NAMALWA (cell line): ENCODE measurements around the gene ZNF773.
"Not testable (repeated sequence)": the region's sequence is repeated elsewhere in the genome, so short reads cannot be mapped to it uniquely, and the experiment has no call there.

Source experiments
- DNase-seq: peaks from one replicate; pipeline ENCODE4 v3.0.0-alpha.2; 2015; ENCODE audit warnings: low spot score

Gene ZNF773

DNA sequence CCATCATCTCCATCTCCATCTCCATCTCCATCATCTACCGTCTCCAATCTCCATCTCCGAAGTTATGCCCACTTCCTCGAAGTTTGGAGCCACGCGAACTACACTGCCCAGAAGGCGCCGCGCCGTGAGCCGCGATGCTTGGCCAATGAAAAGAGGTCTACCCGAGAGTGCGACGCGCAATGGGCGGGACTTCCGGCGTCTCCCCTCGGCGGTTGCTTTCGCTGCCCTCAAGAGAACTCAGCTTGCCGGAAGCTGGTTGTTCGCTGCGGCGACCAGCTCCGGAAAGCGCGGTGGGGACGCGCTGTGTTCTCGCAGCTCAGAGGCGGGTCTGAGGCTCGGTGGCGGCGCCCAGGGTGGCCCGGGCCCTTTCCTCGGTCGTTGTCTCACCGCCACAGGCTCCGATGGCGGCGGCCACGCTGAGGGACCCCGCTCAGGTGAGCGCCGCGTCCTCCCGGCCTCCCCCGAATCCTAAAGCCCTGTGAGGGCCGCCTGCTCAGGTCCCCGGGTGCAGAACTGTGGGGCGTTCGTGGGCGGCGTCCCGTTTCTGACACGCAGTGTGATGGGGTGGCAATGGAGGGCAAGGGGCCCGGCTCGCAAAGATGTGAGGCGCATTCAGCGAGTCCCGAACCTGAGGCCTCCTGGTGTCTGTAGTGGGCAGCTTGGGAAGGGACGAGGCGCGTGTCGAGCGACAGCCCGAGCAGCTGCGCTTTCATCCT lies at the start of gene ZNF773:
ZNF773 (plus strand) TSS at position 259 of the 716 bp plus-strand sequence; CDS start at position 402, 143 bp downstream.
- DNase-seq, result peak; percentile 97

DNA sequence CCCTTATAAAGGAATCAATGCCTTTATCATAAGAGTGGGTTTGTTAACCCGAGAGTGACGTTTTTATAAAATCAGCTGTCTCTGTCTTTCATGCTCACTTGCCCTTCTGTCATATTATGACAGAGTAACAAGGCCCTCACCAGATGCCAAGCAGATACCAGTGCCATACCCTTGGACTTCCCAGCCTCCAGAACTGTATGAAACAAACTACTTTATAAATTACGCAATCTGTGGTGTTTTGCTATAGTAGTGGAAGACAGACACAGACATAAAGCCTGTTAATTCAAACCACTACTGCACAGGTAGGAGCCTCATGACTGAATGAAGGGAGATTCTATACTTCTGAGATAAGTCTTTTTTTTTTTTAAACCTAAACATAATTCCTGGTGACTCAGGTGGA lies 47.4 kb upstream of the ZNF773 start:
- no peak for DNase-seq

DNA sequence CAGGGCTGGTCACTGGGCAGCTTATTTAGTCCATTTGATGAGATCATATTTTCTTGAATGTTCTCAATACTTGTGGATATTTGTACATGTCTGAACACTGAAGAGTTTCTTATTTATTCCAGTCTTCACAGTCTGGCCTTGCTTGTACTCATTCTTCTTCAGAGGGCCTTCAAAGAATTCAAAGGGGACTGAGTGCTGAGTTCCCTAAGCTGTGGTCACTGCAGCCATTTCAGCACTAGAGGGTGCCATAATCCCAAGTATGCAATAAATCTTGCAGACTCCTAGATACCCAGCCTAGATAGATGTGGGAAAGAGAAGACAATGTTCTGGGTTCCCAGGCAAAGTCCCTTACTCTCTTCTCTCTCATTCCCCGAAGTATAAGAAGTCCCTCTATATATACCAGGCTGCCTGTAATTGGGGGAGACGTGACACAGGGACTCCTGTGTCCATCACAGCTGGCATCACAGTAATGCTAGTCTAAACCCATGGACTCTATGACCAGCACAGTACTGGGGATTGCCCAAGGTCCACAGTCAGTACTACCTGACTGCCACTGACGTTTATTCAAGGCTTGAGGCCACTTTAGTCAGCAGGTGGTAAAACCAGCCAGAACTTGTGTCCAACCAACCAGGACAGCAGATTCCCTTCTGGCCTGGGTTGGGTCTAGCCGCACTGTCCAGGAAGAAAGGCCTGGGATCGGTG lies 33.9 kb upstream of the ZNF773 start:
- DNase-seq, result peak; percentile 84

DNA sequence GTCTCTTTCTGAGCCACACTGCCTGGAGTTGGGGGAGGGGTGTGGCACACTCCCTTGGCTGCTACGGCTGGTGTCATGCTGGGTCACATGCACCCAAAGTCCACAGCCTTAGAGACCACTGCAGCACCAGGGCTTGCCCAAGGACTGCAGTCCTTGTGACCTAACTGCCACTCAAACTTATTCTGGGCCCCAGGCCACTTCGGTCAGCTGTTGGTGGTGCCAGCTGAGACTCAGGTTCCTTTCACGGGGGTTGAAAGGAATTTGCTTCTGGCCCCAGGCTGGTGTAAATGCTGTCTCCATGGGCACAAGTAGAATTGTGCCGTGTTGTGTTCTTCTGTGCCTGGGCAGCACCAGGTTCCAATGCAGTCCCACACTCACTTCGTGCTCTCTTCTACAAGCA lies 33.2 kb upstream of the ZNF773 start:
- DNase-seq, result no peak

DNA sequence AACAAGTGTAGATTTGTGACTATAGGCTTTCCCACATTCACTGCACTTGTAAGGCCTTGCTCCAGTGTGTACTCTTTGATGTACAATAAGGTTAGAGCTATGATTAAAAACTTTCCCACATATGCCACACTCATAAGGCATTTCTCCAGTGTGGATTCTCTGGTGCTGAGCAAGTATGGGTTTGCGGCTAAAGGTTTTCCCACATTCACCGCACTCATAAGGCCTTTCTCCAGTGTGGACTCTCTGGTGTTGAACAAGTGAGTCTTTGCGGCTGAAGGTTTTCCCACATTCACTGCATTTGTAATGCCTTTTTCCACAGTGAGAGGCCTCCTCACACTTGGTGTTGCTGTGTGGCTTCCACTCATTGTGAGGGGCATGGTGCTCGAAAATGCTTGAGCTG lies 26.1 kb upstream of the ZNF773 start:
- no peak for DNase-seq

DNA sequence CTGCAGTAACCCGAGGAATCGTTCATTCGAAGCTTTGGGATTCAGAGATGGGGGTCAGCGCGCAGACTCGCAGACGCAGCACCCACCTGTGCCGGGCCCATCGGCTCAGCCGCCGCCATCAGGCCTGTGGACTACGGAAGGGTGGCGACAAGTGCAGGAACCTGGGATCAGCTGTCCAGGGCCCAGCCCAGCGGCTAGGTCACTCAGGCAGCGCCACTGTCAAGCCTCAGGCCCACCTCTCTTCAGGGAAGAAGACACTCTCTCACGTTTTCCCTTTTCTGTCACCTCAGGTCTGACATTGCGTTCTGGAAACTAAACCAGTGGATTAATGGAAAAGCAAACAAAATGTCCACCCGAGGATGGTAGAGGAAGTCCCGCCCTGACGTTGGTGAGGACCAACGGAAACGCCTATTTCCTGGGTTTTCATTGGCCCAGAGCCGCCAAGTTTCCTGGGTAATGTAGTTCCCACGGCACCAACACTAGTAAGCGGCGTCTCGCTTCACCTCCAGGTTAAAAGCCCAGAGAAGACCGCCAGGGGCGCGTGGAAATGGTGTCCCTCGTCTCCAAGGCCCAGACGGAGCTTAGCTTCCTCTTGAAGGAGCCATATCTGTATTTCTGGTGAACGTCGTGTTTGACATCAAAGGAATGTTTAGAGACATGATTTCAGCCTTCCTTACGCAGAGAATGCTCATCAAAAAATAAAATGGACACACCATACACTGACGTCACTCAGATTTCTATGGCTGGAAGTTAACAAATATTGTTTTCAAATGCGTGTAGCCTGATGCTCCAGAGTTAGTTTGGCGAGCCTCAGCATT lies 22.3 kb upstream of the ZNF773 start, which contains the start of gene ZNF772:
ZNF772 (minus strand) TSS at position 376 of the 818 bp plus-strand sequence; CDS start at position 119, 257 bp downstream.
- peak; percentile 99 for DNase-seq

DNA sequence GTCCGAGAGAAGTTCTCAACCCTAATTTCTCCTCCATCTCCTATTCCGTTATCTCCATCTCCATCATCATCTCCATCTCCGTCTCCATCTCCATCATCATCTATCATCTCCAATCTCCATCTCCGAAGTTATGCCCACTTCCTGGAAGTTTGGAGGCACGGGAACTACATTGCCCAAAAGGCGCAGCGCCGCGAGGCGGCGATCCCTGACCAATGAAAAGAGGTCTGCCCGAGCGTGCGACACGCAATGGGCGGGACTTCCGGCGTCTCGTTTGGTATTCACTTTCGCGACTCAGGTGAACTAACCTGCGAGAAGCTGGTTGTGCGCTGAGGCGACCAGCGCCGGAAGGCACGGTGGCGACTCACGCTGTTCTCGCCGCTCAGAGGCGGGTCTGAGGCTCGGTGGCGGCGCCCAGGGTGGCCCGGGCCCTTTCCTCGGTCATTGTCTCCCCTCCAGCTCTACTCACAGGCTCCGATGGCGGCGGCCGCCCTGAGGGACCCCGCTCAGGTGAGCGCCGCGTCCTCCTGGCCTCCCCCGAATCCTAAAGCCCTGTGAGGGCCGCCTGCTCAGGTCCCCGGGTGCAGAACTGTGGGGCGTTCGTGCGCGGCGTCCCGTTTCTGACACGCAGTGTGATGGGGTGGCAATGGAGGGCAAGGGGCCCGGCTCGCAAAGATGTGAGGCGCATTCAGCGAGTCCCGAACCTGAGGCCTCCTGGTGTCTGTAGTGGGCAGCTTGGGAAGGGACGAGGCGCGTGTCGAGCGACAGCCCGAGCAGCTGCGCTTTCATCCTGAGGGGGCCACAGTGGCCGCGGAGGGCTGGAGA lies 12.1 kb upstream of the ZNF773 start, which contains the start of gene ZNF419:
ZNF419 (plus strand) TSS at position 274 of the 822 bp plus-strand sequence; CDS start at position 475, 201 bp downstream.
- DNase-seq, result peak; percentile 90

DNA sequence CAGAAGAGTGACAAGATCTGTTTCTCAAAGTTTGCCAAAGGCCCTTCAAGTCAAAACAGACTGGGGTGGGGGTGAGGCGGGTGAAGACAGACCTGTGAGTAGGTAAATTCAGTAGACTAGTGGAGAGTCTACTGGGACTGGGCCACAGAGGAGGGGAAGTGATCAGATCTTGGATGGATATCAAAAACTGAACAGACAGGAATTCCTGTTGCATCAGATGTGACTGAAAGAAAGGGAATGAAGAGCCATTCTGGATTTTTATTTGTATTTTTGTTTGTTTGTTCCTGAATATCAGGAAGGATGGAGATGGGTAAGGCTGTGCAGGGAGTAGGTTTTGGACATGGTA lies 11.5 kb upstream of the ZNF773 start:
- not testable (repeated sequence) for DNase-seq

DNA sequence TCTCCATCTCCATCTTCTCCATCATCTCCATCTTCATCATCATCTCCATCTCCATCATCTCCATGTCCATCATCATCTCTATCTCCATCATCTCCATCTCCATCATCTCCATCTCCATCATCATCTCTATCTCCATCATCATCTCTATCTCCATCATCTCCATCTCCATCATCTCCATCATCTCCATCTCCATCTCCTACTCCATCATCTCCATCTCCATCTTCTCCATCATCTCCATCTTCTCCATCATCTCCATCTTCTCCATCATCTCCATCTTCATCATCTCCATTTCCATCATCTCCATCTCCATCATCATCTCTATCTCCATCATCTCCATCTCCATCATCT lies 432 bp upstream of the ZNF773 start:
- DNase-seq, result not testable (repeated sequence)

DNA sequence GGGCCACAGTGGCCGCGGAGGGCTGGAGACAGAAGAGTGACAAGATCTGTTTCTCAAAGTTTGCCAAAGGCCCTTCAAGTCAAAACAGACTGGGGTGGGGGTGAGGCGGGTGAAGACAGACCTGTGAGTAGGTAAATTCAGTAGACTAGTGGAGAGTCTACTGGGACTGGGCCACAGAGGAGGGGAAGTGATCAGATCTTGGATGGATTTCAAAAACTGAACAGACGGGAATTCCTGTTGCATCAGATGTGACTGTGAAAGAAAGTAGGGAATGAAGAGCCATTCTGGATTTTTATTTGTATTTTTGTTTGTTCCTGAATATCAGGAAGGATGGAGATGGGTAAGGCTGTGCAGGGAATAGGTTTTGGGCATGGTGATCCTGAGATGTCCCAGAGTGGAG lies 662 bp downstream of the ZNF773 start:
- not testable (repeated sequence) for DNase-seq

DNA sequence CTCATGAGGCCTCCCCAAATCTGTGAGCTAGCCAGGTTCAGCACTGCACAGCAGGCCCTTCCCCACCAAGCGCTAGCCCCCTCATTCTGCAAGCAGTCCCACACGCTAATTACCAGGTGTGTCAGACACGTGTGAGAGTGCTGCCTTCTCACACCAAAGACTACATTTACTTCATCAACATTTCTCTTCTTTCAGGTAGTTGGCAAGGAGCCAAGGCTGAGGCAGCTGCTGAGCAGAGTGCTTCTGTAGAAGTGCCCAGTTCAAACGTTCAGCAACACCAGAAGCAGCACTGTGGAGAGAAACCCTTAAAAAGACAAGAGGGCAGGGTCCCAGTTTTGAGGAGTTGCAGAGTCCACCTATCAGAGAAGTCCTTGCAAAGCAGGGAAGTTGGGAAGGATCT lies 6.4 kb downstream of the ZNF773 start:
- DNase-seq, result no peak

DNA sequence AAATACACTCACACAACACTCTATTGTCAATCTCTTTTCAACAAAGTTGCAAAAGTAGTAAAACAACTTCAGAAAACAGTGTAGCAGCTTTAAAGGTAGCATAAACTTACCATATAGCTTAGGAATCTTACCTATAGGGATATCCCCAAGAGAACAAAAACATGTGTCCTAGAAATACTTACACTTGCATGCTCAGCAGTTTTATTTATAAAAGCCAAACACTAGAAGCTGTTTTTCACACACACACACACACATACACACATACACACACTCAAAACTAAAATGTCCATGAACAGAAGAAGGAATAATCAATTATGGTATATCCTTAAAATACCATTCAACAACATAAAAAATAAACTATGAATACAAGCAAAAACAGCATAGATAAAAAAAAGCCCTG lies 11.7 kb downstream of the ZNF773 start:
- DNase-seq, result no peak

DNA sequence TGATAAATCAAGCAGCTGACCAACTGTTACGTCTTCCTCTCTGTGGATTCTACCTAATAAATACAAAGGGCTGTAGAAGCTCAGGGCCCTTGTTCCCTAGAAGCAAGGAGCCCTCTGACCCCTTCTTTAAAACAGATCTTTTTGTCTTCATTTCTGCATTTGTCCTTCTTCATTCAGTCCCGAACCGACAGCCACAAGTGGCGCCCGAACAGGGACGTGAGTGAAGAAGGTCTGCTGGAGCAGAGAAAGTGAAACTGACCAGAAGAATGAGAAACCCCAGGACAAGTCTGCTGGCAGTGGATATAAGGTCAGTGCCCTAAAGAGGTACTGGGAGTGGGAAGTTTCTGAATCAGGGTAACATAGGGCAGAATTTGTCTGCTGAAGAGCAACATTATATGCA lies 13.1 kb downstream of the ZNF773 start:
- peak; percentile 7 for DNase-seq

DNA sequence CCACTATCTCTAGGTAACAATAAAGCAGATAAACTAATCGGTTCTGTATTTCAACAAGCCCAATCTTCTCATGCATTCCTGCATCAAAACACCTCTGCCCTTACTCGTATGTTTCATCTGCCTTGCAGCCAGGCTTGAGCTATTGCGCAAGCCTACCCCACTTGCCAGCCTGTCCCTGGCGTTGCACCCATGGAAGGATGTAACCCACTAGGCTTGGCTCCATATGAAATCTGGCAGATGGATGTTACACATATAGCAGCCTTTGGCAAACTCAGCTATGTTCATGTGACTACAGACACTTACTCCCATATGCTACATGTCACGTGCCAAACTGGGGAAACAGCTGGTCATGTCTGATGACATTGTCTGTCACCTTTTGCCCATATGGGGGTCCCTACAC lies 15.5 kb downstream of the ZNF773 start:
- no peak for DNase-seq

DNA sequence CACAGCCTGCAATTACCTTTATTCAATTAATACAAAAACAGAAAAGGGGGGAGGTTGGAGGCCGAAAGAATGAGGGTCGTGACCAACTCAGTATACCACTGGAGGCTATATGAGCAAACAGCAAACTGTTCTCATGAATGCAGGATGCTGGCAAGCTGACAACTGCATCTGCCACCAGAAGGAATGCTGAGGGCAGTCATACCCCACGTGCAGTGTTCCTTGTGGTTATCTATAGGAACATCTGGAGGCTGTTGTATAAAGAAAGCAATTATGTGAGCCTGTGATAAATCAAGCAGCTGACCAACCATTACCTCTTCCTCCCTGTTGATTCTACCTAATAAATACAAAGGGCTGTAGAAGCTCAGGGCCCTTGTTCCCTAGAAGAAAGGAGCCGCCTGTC lies 18.3 kb downstream of the ZNF773 start:
- DNase-seq, result not testable (repeated sequence)

DNA sequence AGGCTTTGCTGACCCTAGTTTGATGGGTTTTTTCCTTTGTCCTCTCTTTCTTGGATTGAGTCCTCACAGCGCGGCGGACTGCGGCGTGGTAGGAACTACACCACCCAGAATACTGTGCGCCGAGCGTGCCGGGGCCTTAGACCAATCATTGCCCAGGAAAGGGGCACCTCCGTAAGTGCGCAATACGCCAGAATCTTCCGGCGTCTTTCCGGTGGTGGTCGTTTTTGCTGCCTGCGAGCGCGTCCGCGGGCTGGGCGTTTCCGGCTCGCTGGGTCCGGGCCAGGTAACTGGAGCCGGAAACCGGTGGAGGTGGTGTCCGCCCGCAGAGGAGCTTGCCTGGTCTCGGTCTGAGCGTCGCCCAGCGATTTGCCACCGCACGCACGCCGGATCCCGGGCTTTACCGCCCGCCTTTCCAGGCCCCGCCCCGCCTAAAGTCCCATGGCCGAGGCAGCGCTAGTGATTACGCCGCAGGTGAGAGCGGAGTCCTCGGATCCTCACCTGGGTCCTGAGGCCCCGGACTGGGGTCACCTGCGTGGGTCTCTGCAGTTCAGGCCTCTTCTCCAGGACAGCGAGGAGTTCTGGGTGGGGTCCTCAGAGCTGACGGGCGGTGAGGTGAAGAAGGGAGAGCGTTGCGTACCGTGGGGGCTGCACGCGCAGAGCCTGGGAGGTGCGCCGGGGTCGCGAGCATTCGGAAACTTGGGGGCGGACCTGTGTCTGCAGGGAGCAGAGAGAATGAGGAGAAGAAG lies 27.6 kb downstream of the ZNF773 start, which contains the start of gene ZNF549:
ZNF549 (plus strand) TSS at position 221 of the 746 bp plus-strand sequence; CDS start at position 439, 218 bp downstream.
- no peak for DNase-seq

DNA sequence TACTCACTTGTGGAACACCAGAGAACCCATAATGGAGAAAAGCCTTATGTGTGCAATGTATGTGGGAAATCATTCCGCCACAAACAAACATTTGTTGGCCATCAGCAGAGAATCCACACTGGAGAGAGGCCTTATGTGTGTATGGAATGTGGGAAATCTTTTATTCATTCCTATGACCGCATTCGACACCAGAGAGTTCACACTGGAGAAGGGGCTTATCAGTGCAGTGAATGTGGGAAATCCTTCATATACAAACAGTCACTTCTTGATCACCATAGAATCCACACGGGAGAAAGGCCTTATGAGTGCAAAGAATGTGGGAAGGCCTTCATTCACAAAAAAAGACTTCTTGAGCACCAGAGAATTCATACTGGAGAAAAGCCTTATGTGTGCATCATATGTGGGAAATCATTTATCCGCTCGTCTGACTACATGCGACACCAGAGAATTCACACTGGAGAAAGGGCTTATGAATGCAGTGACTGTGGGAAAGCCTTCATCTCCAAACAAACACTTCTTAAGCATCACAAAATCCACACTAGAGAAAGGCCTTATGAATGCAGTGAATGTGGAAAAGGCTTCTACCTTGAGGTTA lies 38.3 kb downstream of the ZNF773 start:
- DNase-seq, result no peak

DNA sequence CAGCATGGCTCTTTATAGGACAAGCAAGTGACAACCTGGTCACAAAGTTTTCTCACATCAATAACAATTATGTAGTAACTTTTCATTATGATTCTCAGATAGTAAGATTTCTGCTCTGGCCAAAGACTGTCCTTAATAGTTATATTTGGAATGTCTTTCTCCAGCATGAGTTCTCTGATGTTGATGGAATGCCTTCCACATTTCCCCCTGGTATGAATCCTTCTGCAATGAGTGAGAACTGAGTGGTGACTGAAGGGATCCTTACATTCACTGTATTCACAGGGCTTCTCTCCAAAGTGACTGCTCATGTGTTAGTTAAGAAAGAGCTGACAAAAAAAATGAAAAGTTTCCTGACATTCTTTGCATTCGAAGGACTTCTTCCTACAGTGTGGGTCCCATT lies 46.8 kb downstream of the ZNF773 start:
- DNase-seq, result no peak

DNA sequence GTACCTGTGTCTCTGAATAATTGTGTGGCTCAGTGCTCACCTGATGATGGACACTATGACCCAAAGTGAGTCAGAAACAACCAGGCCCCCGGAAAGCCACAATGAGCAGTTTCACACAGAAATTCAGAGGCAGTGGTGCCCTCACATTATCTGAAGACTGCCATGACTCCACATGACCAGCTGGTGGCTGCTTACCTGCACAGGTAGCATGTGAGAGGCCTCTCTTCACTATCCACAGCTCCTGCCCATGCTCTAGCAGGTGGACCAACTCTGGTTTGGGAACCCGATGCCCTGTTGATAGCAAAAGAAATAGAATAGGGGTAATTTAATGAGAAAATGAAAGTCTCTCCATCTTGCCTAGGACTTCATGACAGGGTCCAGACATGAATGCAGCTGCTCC lies 52.7 kb downstream of the ZNF773 start:
- DNase-seq, result no peak

DNA sequence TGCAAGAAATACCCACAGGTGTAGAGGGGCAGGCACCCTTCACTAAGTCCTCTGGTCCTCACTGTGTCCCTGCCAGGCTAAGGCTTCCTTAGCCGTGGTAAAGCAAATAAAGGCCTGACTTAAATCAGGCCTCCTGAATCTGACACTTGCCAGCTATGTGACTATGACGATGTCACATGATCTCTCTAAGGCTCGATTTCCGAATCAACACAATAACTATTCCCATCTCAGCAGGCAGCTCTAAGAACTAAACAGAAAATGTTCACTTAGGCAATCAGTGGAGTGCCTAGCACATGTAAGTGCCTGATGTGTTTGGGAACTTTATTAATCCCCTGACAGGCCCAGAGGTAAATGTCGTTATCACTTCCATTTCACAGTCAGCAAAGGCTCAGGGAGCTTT lies 57.9 kb downstream of the ZNF773 start:
- no peak for DNase-seq
